Activated CD8-positive, alpha-beta memory T cell treated with anti-CD3 and anti-CD28 coated beads, Interleukin-2, amount 10 ng/mL, durations not matched to agents 7 days and 5 days (primary cell): Measurements from ENCODE around the gene TSPAN11. TPM values are rescaled to one million over a fixed set of nuclear protein-coding genes. Genes with fewer than 3 reads are reported as not detected.

Source experiments
- ATAC-seq: fragments of 150-1000 bp; cut with Tn5 transposase; one replicate; pipeline ENCODE4 v1.10.0; 2021; ENCODE audit warnings: moderate library complexity
- CTCF ChIA-PET: fragments of 350-600 bp; sonication (Branson Sonifier 250); formaldehyde crosslinking; loops from one replicate; lab custom pipeline; 2021; ENCODE audit warnings: antibody characterized with exemption; lab: Charles Lee
- DNase-seq: peaks from one replicate; pipeline ENCODE4 v3.0.0-alpha.2; 2020
- H3K27ac Mint-ChIP-seq: one replicate; pipeline ENCODE4 v1.8.0; 2021; ENCODE audit warnings: mild to moderate bottlenecking, mixed read lengths
- H3K27me3 Mint-ChIP-seq: one replicate; pipeline ENCODE4 v1.8.0; 2021; ENCODE audit warnings: mixed read lengths
- H3K36me3 Mint-ChIP-seq: one replicate; pipeline ENCODE4 v1.8.0; 2021; ENCODE audit warnings: mild to moderate bottlenecking, mixed read lengths
- H3K4me1 Mint-ChIP-seq: one replicate; pipeline ENCODE4 v1.8.0; 2021; ENCODE audit warnings: mixed read lengths
- H3K4me3 Mint-ChIP-seq: one replicate; pipeline ENCODE4 v1.8.0; 2021; ENCODE audit warnings: mild to moderate bottlenecking, moderate library complexity, mixed read lengths
- H3K9me3 Mint-ChIP-seq: one replicate; pipeline ENCODE4 v1.8.0; 2022; ENCODE audit warnings: low read depth, mixed read lengths
- total RNA-seq, 2 experiments: library from RNA; stranded (reverse); gene quantifications; one replicate each; pipeline ENCODE4 v1.2.3, GENCODE V29; 2021

Gene TSPAN11
- total RNA-seq, 2 experiments from 2014 or later = not detected

- H3K4me3 Mint-ChIP-seq = no peak overlapping the region
- H3K9me3 Mint-ChIP-seq = no peaks in the 10 kb centered on the region
- H3K36me3 Mint-ChIP-seq = no peaks in the 10 kb centered on the region
- ATAC-seq (no peak), DNase-seq (no peak)
- no peaks in the 10 kb centered on the region for H3K4me1 Mint-ChIP-seq
- CTCF ChIA-PET = no interaction called here
- H3K27ac Mint-ChIP-seq = no peak overlapping the region
- H3K27me3 Mint-ChIP-seq = no peaks in the 10 kb centered on the region
Observed at GRCh38 chr12:30996752-30997151, 70.2 kb downstream of the TSPAN11 start.

GRCh38 chr12:30997685-30998440 lies 71.3 kb downstream of the TSPAN11 start:
- Mint-ChIP-seq H3K9me3 (no peaks in the 10 kb centered on the region), H3K4me1 (no peaks in the 10 kb centered on the region), H3K4me3 (no peak overlapping the region), H3K36me3 (no peaks in the 10 kb centered on the region), H3K27ac (no peak overlapping the region), H3K27me3 (no peaks in the 10 kb centered on the region)
- DNase-seq (no peak), ATAC-seq (no peak)
- CTCF ChIA-PET = no interaction called here

- H3K4me3 Mint-ChIP-seq = no peak overlapping the region
- ATAC-seq = no peak
- H3K36me3 Mint-ChIP-seq = no peaks in the 10 kb centered on the region
- H3K27ac Mint-ChIP-seq = no peak overlapping the region
- H3K4me1 Mint-ChIP-seq = no peaks in the 10 kb centered on the region
- no peak for DNase-seq
- CTCF ChIA-PET = no interaction called here
- no peaks in the 10 kb centered on the region for H3K27me3 Mint-ChIP-seq
- H3K9me3 Mint-ChIP-seq = no peaks in the 10 kb centered on the region
Observed at GRCh38 chr12:30999011-30999410, 72.5 kb downstream of the TSPAN11 start.

GRCh38 chr12:30999723-31000122 lies 73.2 kb downstream of the TSPAN11 start:
- H3K4me3 Mint-ChIP-seq = no peak overlapping the region
- no peaks in the 10 kb centered on the region for H3K9me3 Mint-ChIP-seq
- no peaks in the 10 kb centered on the region for H3K4me1 Mint-ChIP-seq
- DNase-seq (no peak), ATAC-seq (no peak)
- no peaks in the 10 kb centered on the region for H3K36me3 Mint-ChIP-seq
- no peaks in the 10 kb centered on the region for H3K27me3 Mint-ChIP-seq
- H3K27ac Mint-ChIP-seq = no peak overlapping the region
- CTCF ChIA-PET = no interaction called here

- H3K9me3 Mint-ChIP-seq = no peaks in the 10 kb centered on the region
- no peak overlapping the region for H3K27ac Mint-ChIP-seq
- H3K4me3 Mint-ChIP-seq = no peak overlapping the region
- no peaks in the 10 kb centered on the region for H3K4me1 Mint-ChIP-seq
- CTCF ChIA-PET = no interaction called here
- H3K36me3 Mint-ChIP-seq = no peaks in the 10 kb centered on the region
- DNase-seq (no peak), ATAC-seq (no peak)
- peaks cover 2% of the 10 kb centered on the region for H3K27me3 Mint-ChIP-seq
Observed at GRCh38 chr12:31000751-31001150, 74.2 kb downstream of the TSPAN11 start.

- peaks cover 2% of the 10 kb centered on the region for H3K27me3 Mint-ChIP-seq
- no peaks in the 10 kb centered on the region for H3K36me3 Mint-ChIP-seq
- no peak overlapping the region for H3K4me3 Mint-ChIP-seq
- no peak overlapping the region for H3K27ac Mint-ChIP-seq
- DNase-seq (no peak), ATAC-seq (no peak)
- no peaks in the 10 kb centered on the region for H3K4me1 Mint-ChIP-seq
- CTCF ChIA-PET = no interaction called here
- no peaks in the 10 kb centered on the region for H3K9me3 Mint-ChIP-seq
Observed at GRCh38 chr12:31001581-31002360, 75.2 kb downstream of the TSPAN11 start.

- DNase-seq = no peak
- CTCF ChIA-PET = no interaction called here
- H3K27ac Mint-ChIP-seq = no peak overlapping the region
- no peaks in the 10 kb centered on the region for H3K36me3 Mint-ChIP-seq
- no peaks in the 10 kb centered on the region for H3K9me3 Mint-ChIP-seq
- H3K4me3 Mint-ChIP-seq = no peak overlapping the region
- ATAC-seq = no peak
- no peaks in the 10 kb centered on the region for H3K4me1 Mint-ChIP-seq
- peaks cover 2% of the 10 kb centered on the region for H3K27me3 Mint-ChIP-seq
Observed at GRCh38 chr12:31002361-31002725, 75.8 kb downstream of the TSPAN11 start.

GRCh38 chr12:31002999-31003398 lies 76.5 kb downstream of the TSPAN11 start:
- CTCF ChIA-PET = no interaction called here
- no peak for ATAC-seq

GRCh38 chr12:31003861-31004640 lies 77.5 kb downstream of the TSPAN11 start:
- no peaks in the 10 kb centered on the region for H3K9me3 Mint-ChIP-seq
- H3K27me3 Mint-ChIP-seq = peaks cover 2% of the 10 kb centered on the region
- CTCF ChIA-PET = interaction anchor here (1.4 kb wide), 1 partner anchor 18 kb away, joined by 3 read pairs; no protein-coding TSS in a partner anchor
- no peak overlapping the region for H3K27ac Mint-ChIP-seq
- H3K4me3 Mint-ChIP-seq = no peak overlapping the region
- ATAC-seq (no peak), DNase-seq (no peak)
- no peaks in the 10 kb centered on the region for H3K36me3 Mint-ChIP-seq
- no peaks in the 10 kb centered on the region for H3K4me1 Mint-ChIP-seq

More at GRCh38 chr12:31002999-31003398, 76.5 kb downstream of the TSPAN11 start:
- H3K27ac Mint-ChIP-seq = no peak overlapping the region
- no peak overlapping the region for H3K4me3 Mint-ChIP-seq
- peaks cover 2% of the 10 kb centered on the region for H3K27me3 Mint-ChIP-seq
- no peaks in the 10 kb centered on the region for H3K36me3 Mint-ChIP-seq
- no peak for DNase-seq
- no peaks in the 10 kb centered on the region for H3K9me3 Mint-ChIP-seq
- H3K4me1 Mint-ChIP-seq = no peaks in the 10 kb centered on the region

GRCh38 chr12:31004666-31005065 lies 78.1 kb downstream of the TSPAN11 start:
- ATAC-seq = no peak
- no peak overlapping the region for H3K4me3 Mint-ChIP-seq
- no peak overlapping the region for H3K27ac Mint-ChIP-seq
- peaks cover 2% of the 10 kb centered on the region for H3K27me3 Mint-ChIP-seq
- CTCF ChIA-PET = interaction anchor here (1.4 kb wide), 1 partner anchor 19 kb away, joined by 3 read pairs; no protein-coding TSS in a partner anchor
- DNase-seq = no peak
- no peaks in the 10 kb centered on the region for H3K9me3 Mint-ChIP-seq
- H3K36me3 Mint-ChIP-seq = no peaks in the 10 kb centered on the region
- no peaks in the 10 kb centered on the region for H3K4me1 Mint-ChIP-seq

GRCh38 chr12:31005256-31005943 lies 78.9 kb downstream of the TSPAN11 start:
- no peaks in the 10 kb centered on the region for H3K36me3 Mint-ChIP-seq
- ATAC-seq = no peak
- H3K4me3 Mint-ChIP-seq = no peak overlapping the region
- H3K27me3 Mint-ChIP-seq = peaks cover 2% of the 10 kb centered on the region
- no peaks in the 10 kb centered on the region for H3K4me1 Mint-ChIP-seq
- no peaks in the 10 kb centered on the region for H3K9me3 Mint-ChIP-seq
- CTCF ChIA-PET = interaction anchor here (1.4 kb wide), 1 partner anchor 19 kb away, joined by 3 read pairs; no protein-coding TSS in a partner anchor
- DNase-seq = no peak
- no peak overlapping the region for H3K27ac Mint-ChIP-seq

- ATAC-seq (no peak), DNase-seq (no peak)
- CTCF ChIA-PET = no interaction called here
- Mint-ChIP-seq H3K27ac (no peak overlapping the region), H3K36me3 (no peaks in the 10 kb centered on the region), H3K4me1 (no peaks in the 10 kb centered on the region), H3K9me3 (no peaks in the 10 kb centered on the region), H3K4me3 (no peak overlapping the region), H3K27me3 (peaks cover 2% of the 10 kb centered on the region)
Observed at GRCh38 chr12:31005944-31006361, 79.4 kb downstream of the TSPAN11 start.
